WTC11 (cell line): ENCODE measurements around the gene CCDC34. TPM values are rescaled to one million over a fixed set of nuclear protein-coding genes. Genes with fewer than 3 reads are reported as not detected.

Experiments
- ATAC-seq: fragments of 200-7000 bp; cut with Tn5 transposase; 2 replicates; pipeline ENCODE4 v1.10.0; 2021; ENCODE audit warnings: mild to moderate bottlenecking, moderate library complexity
- CTCF ChIA-PET: fragments of 300-600 bp; sonication (Branson Sonifier 250); formaldehyde crosslinking; loops from one replicate; lab custom pipeline; 2021; ENCODE audit warnings: antibody characterized with exemption; lab: Charles Lee
- POLR2A ChIA-PET: fragments of 350-600 bp; sonication (Branson Sonifier 250); formaldehyde crosslinking; loops from one replicate; lab custom pipeline; 2021; ENCODE audit warnings: antibody characterized with exemption; lab: Charles Lee
- DNase-seq: peaks from one replicate; pipeline ENCODE4 v3.0.0; 2021; ENCODE audit warnings: low spot score
- H3K27ac Mint-ChIP-seq: 2 replicates; pipeline ENCODE4 v1.8.0; 2021; ENCODE audit warnings: mixed read lengths
- H3K27me3 Mint-ChIP-seq: 2 replicates; pipeline ENCODE4 v1.8.0; 2021; ENCODE audit warnings: low read depth, mild to moderate bottlenecking, moderate library complexity, mixed read lengths
- H3K36me3 Mint-ChIP-seq: 2 replicates; pipeline ENCODE4 v1.8.0; 2021; ENCODE audit warnings: mixed read lengths
- H3K4me1 Mint-ChIP-seq: 2 replicates; pipeline ENCODE4 v1.8.0; 2022; ENCODE audit warnings: mixed read lengths
- H3K4me3 Mint-ChIP-seq: 2 replicates; pipeline ENCODE4 v1.8.0; 2021; ENCODE audit warnings: mild to moderate bottlenecking, moderate library complexity, mixed read lengths
- H3K9me3 Mint-ChIP-seq: 2 replicates; pipeline ENCODE4 v1.8.0; 2021; ENCODE audit warnings: mixed read lengths
- ARID4B ChIP-seq: sonication (generic); formaldehyde crosslinking; IDR thresholded peaks from 2 replicates; pipeline ENCODE4 v1.8.0; 2023; ENCODE audit warnings: missing genetic modification reagents, mild to moderate bottlenecking, borderline replicate concordance
- ESRRA ChIP-seq: sonication (generic); formaldehyde crosslinking; IDR thresholded peaks from 2 replicates; pipeline ENCODE4 v1.8.1; 2022; ENCODE audit warnings: mild to moderate bottlenecking, missing genetic modification reagents, borderline replicate concordance
- TEAD1 ChIP-seq: sonication (generic); formaldehyde crosslinking; IDR thresholded peaks from 2 replicates; pipeline ENCODE4 v1.8.0; 2022; ENCODE audit warnings: mild to moderate bottlenecking, missing genetic modification reagents
- TEAD4 ChIP-seq: sonication (generic); formaldehyde crosslinking; IDR thresholded peaks from 2 replicates; pipeline ENCODE4 v1.8.0; 2022; ENCODE audit warnings: mild to moderate bottlenecking, missing genetic modification reagents
- ZNF138 ChIP-seq: sonication (generic); formaldehyde crosslinking; conservative IDR thresholded peaks from 2 replicates; pipeline ENCODE4 v1.8.1; 2022; ENCODE audit warnings: mild to moderate bottlenecking, moderate library complexity, missing genetic modification reagents
- total RNA-seq: library from RNA; stranded (reverse); gene quantifications from 3 replicates; pipeline ENCODE4 v1.2.3, GENCODE V29; 2021
- TF ChIP-seq, protein P1 (sequence below): sonication (generic); formaldehyde crosslinking; IDR thresholded peaks from 2 replicates; pipeline ENCODE4 v1.8.0; 2023; ENCODE audit warnings: missing genetic modification reagents
- TF ChIP-seq, protein P2 (sequence below): sonication (generic); formaldehyde crosslinking; IDR thresholded peaks from 2 replicates; pipeline ENCODE4 v1.8.1; 2023; ENCODE audit warnings: mild to moderate bottlenecking, missing genetic modification reagents, borderline replicate concordance
- TF ChIP-seq, protein P3 (sequence below): sonication (generic); formaldehyde crosslinking; IDR thresholded peaks from 2 replicates; pipeline ENCODE4 v1.8.1; 2022; ENCODE audit warnings: low read depth, mild to moderate bottlenecking, moderate library complexity, missing genetic modification reagents, borderline replicate concordance
- TF ChIP-seq, protein P4 (sequence below): sonication (generic); formaldehyde crosslinking; IDR thresholded peaks from 2 replicates; pipeline ENCODE4 v1.8.1; 2022; ENCODE audit warnings: missing genetic modification reagents, borderline replicate concordance

CCDC34 gene
- total RNA-seq, 1 experiment from 2014 or later, result 23.7 TPM

- TF ChIP-seq, protein P1, sequence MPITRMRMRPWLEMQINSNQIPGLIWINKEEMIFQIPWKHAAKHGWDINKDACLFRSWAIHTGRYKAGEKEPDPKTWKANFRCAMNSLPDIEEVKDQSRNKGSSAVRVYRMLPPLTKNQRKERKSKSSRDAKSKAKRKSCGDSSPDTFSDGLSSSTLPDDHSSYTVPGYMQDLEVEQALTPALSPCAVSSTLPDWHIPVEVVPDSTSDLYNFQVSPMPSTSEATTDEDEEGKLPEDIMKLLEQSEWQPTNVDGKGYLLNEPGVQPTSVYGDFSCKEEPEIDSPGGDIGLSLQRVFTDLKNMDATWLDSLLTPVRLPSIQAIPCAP, result no peak
- TF ChIP-seq ARID4B (CRISPR knock-in tag), result no peak
These were observed 71.6 kb downstream of the CCDC34 start (continued) for GRCh38 chr11:27291302-27291889.

DNA sequence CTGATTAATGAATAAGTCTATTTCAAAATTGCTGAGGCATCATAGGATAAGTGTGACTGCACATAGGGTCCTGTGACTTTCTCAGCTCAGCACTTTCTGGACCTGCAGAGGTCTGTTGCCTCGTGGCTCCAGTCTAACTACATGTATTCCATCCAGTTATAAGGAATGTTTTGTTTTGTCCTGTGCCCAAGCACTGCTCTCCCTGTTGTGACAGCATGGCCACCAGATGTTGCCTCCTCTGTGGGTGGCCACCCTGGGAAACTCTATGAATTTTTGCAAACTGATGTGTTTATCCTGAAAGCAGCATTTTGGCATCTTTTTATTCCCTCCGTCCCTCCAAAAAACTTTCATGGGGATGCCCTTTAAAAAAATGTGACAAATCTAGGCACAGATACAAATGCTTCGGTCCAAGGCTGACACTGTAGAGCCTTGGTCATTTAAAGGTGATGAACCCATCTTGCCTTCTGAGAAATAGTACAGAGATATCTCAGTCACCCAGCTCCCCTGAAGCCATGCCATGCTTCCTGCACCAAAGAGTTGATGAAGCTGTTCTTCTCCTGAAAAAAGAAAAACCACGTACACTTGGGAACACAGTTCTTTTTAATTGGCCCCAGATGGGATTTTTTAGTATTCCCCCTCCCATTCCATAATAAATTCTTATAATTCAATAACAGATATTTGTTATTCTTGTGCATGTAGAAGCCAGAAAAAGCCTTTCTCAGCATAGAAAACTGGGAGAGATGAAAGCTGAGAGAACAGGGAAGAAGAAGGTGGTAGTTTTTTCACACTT, 72.6 kb downstream of the CCDC34 start:
- CTCF ChIA-PET, result no interaction called here
- Mint-ChIP-seq H3K36me3 (peaks cover 31% of the 10 kb centered on the region), H3K4me3 (no peak overlapping the region), H3K27me3 (peaks cover 6% of the 10 kb centered on the region; the same call in 1 of the 2 replicates), H3K27ac (no peak overlapping the region), H3K4me1 (peaks cover 15% of the 10 kb centered on the region), H3K9me3 (peaks cover 35% of the 10 kb centered on the region)
- POLR2A ChIA-PET, result interaction anchor here (0.6 kb wide), 1 partner anchor 77 kb away, joined by 3 read pairs; no protein-coding TSS in a partner anchor
- no peak for ATAC-seq
- DNase-seq, result no peak
- TF ChIP-seq, protein P2, sequence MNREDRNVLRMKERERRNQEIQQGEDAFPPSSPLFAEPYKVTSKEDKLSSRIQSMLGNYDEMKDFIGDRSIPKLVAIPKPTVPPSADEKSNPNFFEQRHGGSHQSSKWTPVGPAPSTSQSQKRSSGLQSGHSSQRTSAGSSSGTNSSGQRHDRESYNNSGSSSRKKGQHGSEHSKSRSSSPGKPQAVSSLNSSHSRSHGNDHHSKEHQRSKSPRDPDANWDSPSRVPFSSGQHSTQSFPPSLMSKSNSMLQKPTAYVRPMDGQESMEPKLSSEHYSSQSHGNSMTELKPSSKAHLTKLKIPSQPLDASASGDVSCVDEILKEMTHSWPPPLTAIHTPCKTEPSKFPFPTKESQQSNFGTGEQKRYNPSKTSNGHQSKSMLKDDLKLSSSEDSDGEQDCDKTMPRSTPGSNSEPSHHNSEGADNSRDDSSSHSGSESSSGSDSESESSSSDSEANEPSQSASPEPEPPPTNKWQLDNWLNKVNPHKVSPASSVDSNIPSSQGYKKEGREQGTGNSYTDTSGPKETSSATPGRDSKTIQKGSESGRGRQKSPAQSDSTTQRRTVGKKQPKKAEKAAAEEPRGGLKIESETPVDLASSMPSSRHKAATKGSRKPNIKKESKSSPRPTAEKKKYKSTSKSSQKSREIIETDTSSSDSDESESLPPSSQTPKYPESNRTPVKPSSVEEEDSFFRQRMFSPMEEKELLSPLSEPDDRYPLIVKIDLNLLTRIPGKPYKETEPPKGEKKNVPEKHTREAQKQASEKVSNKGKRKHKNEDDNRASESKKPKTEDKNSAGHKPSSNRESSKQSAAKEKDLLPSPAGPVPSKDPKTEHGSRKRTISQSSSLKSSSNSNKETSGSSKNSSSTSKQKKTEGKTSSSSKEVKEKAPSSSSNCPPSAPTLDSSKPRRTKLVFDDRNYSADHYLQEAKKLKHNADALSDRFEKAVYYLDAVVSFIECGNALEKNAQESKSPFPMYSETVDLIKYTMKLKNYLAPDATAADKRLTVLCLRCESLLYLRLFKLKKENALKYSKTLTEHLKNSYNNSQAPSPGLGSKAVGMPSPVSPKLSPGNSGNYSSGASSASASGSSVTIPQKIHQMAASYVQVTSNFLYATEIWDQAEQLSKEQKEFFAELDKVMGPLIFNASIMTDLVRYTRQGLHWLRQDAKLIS (CRISPR knock-in tag), result no peak
- TF ChIP-seq TEAD4 (no peak), ARID4B (CRISPR knock-in tag) (no peak), ESRRA (CRISPR knock-in tag) (no peak), ZNF138 (no peak), TEAD1 (no peak)
- TF ChIP-seq, protein P3, sequence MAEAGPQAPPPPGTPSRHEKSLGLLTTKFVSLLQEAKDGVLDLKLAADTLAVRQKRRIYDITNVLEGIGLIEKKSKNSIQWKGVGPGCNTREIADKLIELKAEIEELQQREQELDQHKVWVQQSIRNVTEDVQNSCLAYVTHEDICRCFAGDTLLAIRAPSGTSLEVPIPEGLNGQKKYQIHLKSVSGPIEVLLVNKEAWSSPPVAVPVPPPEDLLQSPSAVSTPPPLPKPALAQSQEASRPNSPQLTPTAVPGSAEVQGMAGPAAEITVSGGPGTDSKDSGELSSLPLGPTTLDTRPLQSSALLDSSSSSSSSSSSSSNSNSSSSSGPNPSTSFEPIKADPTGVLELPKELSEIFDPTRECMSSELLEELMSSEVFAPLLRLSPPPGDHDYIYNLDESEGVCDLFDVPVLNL (CRISPR knock-in tag), result no peak
- TF ChIP-seq, protein P4, sequence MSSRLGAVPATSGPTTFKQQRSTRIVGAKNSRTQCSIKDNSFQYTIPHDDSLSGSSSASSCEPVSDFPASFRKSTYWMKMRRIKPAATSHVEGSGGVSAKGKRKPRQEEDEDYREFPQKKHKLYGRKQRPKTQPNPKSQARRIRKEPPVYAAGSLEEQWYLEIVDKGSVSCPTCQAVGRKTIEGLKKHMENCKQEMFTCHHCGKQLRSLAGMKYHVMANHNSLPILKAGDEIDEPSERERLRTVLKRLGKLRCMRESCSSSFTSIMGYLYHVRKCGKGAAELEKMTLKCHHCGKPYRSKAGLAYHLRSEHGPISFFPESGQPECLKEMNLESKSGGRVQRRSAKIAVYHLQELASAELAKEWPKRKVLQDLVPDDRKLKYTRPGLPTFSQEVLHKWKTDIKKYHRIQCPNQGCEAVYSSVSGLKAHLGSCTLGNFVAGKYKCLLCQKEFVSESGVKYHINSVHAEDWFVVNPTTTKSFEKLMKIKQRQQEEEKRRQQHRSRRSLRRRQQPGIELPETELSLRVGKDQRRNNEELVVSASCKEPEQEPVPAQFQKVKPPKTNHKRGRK, result no peak
